Measurements from ENCODE around the gene RBBP8.
"Not testable (repeated sequence)": the region's sequence is repeated elsewhere in the genome, so short reads cannot be mapped to it uniquely, and the experiment has no call there.

RBBP8 gene

GRCh38 chr18:22946217-22946616, 13.1 kb downstream of the RBBP8 start:
- peak; percentile 76 for FAIRE-seq

- peak; percentile 44 for FAIRE-seq
Observed at GRCh38 chr18:22946846-22947245, 13.7 kb downstream of the RBBP8 start.

DNA sequence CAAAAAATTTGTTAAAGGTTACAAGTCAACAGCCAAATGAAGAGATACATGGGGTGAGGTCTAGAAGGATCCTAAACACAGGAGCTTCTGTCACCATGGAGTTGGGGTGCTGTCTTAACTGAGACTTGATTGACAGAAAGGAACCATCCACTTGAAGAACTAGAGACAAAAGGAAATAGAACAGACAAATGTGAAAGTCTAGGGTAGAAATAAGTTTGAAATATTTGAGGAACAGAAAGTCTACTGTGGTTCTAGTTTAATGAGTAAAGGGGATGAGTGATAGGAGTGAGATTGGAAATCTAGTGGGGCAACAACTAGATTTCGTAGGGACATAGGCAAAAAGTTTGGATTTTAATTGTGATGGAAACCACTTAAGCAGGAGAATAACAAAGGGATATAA, 18.7 kb downstream of the RBBP8 start:
- FAIRE-seq, result no peak

GRCh38 chr18:22952525-22952924, 19.4 kb downstream of the RBBP8 start:
- FAIRE-seq, result no peak

DNA sequence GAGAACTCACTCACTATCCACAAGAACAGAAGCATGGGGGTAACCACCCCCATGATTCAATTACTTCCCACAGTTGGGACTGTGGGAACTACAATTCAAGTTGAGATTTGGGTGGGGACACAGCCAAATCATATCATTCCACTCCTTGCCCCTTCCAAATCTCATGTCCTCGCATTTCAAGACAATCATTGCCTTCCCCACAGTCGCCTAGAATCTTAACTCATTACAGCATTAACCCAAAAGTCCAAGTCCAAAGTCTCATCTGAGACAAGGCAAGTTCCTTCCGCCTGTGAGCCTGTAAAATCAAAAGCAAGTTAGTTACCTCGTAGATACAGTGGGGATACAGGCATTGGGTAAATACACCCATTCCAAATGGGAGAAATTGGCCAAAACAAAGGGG, 20.9 kb downstream of the RBBP8 start:
- FAIRE-seq, result not testable (repeated sequence)

- FAIRE-seq, result no peak
Observed at GRCh38 chr18:22956226-22956625, 23.1 kb downstream of the RBBP8 start.

GRCh38 chr18:22961156-22961555, 28.0 kb downstream of the RBBP8 start:
- FAIRE-seq, result no peak

GRCh38 chr18:22962004-22962403, 28.9 kb downstream of the RBBP8 start:
- no peak for FAIRE-seq

- FAIRE-seq, result no peak
Observed at GRCh38 chr18:22964116-22964515, 31.0 kb downstream of the RBBP8 start.

DNA sequence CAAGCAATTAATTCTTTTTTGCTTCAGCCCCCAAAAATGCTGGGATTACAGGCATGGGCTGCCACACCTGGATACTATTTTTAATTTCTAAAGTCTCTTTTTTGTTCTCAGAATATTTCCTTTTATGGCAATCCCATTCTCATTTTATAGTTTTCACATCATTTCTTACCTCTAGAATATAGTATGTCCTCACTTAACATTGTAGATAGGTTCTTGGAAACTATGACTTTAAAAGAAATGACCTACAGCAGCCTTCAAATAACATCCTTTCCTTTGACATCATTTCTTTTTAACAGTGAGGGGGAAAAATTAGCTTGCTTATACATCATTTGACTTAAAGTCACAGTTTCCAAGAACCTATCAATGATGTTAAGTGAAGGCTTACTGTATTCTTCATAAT, 31.6 kb downstream of the RBBP8 start:
- FAIRE-seq, result peak; percentile 66

- FAIRE-seq, result no peak
Observed at GRCh38 chr18:22971038-22971437, 37.9 kb downstream of the RBBP8 start.

DNA sequence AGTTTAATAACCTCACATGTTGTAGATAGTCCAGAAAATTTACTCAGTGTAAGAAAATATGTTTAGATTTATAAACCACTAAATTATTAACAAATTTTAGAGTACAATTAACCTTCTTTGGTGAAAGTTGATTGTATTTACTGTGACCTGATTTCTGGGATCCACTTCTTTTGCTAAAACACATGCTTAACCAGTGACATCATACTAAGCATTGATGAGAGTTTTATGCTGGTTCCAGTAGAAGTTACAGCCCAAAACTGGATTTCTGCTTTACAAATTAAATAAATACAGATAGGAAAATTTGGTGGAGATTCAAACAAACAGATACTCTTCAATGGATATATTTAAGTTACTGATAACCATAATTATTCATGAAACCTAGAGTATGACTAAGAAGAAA, 40.9 kb downstream of the RBBP8 start:
- FAIRE-seq, result peak; percentile 51

DNA sequence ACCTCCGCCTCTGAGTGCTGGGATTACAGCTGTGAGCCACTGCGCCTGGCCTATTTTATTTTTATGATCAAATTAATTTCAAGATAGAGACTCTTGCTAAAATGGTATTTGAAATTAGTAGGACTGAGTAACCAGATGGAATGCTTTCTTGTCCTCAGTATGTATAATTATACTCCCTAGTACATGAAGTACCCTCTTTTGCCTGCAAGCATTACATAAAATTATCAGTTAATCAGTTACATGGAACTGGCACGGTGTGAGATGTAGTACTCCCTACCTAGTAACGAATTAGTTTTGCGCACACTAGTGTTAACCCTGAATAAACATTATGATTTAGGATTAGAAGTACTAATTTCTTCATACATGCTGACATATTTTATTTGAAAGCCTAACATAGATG, 41.6 kb downstream of the RBBP8 start:
- no peak for FAIRE-seq

- no peak for FAIRE-seq
Observed at GRCh38 chr18:22975508-22975907, 42.4 kb downstream of the RBBP8 start.

- no peak for FAIRE-seq
Observed at GRCh38 chr18:22977847-22978701, 44.9 kb downstream of the RBBP8 start.

DNA sequence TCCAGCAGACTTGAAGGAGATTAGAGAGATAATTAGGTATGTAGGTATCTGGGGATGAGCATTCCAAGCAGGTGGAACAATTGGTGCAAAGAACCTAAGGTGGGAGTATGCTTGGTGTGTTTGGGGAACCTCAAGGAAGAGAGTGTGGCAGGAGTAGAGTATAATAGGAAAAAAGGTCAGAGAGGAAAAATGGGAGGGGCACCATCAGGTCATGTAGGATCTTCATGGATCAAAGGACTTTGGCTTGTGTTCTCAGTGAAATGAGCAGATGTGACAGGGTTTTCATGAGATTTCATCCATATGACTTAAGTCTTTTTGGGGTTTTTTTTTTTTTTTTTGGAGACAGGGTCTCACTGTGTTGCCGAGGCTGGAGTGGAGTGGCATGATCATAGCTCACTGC, 47.3 kb downstream of the RBBP8 start:
- FAIRE-seq, result no peak

DNA sequence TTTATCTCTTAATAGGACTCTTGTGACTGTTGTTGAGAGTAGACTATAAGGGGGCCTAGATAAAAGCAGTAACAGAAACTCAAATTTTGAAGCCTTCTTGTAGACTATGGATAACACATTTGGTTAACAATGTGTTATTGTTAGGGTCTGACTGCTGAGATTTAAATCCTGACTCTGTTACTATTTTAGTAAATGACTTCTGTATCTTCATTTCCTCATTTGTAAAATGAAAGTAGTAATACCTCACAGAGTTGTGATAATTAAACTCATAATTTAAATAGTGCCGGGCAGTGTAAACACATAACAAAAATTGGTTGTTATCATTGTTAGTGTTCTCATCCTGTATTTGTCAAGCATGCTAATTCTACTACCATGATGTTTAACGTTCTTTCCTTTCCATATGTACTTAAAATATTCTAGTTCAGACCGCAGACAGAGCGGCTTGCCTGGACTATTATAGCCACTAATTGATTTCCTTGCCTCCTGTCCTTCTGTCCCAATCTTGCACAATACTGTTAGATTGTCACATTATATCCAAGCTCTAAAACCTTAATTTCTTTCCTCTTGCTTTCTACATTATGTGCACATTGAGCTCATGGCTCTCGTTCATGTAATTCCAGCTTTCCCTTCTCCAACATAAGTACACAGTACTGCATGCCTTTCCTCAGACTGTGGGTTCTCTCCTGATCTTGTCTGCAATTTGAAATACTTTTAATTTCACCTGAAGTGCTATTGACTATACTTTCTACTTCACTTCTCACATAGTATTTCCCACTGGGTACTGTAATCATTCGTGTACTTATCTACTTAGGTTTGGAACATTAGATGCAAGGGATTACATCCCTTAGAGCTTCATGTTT, 48.4 kb downstream of the RBBP8 start:
- FAIRE-seq, result no peak

- FAIRE-seq, result peak; percentile 99
Observed at GRCh38 chr18:22983175-22983574, 50.0 kb downstream of the RBBP8 start.

GRCh38 chr18:22985250-22985649, 52.1 kb downstream of the RBBP8 start:
- FAIRE-seq, result no peak

GRCh38 chr18:22987547-22988189, 54.5 kb downstream of the RBBP8 start:
- FAIRE-seq, result no peak

- no peak for FAIRE-seq
Observed at GRCh38 chr18:22988208-22988607, 55.1 kb downstream of the RBBP8 start.

DNA sequence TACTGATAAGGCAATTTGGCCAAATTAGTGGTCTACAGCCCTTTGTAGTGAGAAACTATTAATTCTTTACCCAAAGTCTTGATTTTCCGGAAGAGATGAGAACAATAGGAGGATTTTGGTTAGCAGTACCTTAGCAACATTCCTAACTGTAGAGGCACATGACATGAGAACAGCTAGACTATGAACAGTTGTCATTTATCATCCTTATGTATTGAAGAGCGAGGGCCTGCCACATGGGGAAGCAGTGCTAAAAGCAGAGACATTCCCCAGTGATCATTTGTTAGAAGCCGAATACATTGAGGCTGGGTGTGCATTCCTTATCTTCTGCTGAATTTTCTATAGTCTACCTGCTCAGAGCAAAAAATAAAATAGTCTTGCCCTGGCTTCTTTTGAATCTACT, 65.2 kb downstream of the RBBP8 start:
- no peak for FAIRE-seq

- no peak for FAIRE-seq
Observed at GRCh38 chr18:22999212-22999611, 66.1 kb downstream of the RBBP8 start.

- no peak for FAIRE-seq
Observed at GRCh38 chr18:22999647-23000046, 66.5 kb downstream of the RBBP8 start.

All from G401.6 (cell line).